Stimulated activated naive CD8-positive, alpha-beta T cell treated with anti-CD3 and anti-CD28 coated beads, Interleukin-15, Interleukin-2, amounts not matched to agents 100 U/mL and 50 U/mL, for 24 hours (primary cell): Measurements from ENCODE around the gene CRYBA4.

Source experiments
- ATAC-seq: fragments of 150-1000 bp; cut with Tn5 transposase; one replicate; pipeline ENCODE4 v1.10.0; 2021
- DNase-seq: peaks from one replicate; pipeline ENCODE4 v3.0.0; 2021

The CRYBA4 gene

DNA sequence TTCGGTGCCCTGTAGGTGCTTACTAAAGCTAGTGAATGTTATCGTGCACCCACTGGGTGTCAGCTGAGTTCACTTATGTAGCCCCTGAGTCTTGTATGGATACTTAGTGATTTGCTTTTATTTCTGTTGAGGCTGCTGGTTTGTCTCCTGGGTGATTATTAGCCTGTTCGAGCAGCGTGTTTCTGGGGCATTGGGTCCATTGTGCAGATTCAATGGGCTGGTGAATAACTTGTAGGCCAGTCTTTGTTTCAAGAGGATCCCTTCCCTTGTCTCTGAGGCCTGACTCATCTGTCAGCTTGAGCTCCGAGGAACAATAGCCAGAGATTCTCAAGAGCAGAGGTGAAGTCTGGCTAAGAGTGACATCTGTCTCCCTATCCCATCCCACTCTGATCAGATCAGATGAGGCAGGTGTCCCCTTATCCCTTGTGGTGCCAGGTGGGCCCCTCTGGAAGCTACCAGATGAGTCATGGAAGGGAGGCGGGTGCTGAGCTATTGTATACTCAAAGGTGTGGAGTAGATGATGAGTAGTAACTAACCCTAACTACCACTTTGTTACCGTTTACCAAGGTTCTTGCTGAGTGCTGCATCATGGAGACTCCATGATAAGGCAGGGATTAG lies 39.3 kb downstream of the CRYBA4 start:
- DNase-seq (no peak), ATAC-seq (no peak)

DNA sequence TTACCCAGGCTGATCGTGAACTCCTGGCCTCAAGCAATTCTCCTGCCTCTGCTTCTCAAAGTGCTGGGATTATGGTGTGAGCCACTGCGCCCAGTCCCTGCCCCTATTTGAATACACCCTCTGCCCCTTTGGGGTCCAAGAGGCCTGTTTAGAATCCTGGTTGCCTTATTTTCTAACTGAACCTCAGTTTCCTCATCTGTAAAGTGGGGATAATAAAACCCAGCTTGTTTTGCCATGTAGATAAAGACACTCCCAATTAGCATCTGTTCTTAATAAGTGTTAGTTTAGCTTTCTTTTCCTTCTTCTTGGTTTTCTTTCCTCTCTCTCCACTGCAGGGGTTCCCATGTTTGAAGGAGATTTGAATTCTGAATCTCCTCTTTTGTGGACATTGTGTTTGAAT lies 40.4 kb downstream of the CRYBA4 start:
- DNase-seq (no peak), ATAC-seq (no peak)

DNA sequence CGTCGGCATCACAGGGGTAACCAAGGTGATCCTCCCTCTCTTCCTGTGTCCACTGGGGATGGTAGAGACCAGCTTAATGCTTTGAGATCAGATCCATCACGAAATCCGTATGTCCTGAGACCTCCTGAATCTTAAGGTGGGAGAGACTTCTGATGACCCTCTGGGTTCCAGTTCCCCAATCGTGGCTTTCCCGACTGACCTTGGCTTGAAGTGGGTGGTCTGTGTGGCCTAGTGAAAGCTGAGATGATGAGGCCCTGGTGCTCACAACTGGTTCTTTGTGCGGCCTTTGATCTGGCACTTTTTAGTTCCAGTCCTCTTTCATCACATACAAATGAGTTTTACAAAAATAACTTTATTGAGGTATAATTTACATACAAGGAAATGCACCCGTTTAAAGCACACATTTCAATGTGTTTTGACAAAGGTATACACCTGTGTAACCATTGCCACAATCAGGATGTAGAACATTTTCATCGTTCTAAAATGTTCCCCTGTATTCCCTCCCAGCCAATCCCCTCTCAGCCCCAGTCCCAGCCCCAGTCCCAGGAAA lies 41.7 kb downstream of the CRYBA4 start:
- ATAC-seq (no peak), DNase-seq (no peak)

DNA sequence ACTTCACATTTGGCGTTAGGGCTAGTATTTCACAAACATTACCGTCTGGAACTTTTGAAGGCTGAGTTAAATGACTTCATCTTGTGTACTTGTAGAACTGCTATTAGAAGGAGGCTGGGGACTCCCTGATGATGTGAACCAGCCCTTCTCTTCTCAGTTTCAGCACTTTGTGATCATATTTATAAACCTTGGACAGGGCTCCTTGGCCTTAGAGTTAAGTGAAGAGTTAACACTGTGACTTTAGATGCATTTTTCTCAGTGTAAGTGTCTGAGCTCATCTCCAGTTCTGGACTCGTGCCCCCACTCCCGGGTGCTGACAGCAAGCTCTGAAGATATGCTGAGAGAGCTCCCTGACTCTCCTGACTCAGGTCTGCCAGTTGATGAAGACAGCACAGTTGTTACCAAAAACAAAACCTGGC lies 44.1 kb downstream of the CRYBA4 start:
- DNase-seq (no peak), ATAC-seq (no peak)

DNA sequence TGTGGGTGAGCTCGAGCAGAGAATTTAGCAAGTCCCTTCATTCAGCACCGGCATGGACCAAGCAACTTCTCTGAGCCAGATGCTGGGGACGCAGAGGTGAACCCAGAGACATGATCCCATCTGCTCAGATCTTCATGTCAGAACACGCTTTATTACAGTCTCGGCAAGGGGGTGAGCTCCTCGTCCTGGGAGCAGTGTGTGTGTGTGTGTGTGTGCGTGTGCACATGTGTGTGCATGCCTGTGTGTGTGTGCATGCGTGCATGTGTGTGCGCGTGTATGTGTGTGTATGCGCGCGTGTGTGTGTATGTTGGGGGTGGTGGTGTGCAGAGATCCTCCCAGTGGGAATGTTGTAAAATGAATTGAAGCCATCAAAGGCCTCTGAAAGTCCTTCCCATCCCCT lies 45.4 kb downstream of the CRYBA4 start:
- DNase-seq (no peak), ATAC-seq (no peak)

DNA sequence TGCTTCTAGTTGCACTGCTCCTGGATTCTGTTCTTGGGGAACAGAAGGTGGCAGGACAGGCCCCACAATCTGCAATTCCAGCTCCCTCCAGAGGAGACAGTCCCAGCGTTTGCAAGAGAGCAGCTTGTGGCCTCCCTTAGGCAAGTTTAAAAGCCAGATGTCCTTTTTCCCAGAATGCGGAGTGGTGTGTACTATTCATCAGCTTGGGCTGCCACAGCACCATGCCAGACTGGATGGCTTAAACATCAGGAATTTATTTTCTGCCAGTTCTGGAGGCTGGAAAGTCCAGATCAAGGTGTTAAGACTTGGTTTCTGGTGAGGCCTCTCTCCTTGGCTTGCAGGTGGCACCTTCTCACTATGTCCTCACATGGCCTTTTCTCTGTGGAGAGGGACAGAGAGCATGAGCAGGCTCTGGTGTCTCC lies 47.3 kb downstream of the CRYBA4 start:
- ATAC-seq (no peak), DNase-seq (peak; percentile 40)

DNA sequence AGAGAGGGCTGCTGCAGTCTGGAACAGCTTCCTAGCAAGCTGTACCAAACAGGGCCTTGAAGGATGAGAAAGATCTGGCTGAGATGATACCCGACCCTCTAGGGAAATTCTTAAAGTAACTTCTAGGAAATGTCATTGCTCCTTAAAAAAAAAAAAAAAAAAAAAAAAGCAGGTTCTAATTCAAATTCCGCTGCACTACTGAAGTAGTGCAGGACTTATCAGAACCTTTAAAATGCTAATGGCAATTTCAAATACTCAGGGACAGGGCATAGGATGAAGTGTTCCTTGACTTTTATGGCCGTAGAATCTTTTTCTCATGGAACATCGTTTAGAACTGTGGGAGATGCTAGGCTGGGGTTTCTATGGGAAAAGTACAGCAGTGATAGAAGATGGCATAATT lies 48.7 kb downstream of the CRYBA4 start:
- DNase-seq (no peak), ATAC-seq (no peak)

DNA sequence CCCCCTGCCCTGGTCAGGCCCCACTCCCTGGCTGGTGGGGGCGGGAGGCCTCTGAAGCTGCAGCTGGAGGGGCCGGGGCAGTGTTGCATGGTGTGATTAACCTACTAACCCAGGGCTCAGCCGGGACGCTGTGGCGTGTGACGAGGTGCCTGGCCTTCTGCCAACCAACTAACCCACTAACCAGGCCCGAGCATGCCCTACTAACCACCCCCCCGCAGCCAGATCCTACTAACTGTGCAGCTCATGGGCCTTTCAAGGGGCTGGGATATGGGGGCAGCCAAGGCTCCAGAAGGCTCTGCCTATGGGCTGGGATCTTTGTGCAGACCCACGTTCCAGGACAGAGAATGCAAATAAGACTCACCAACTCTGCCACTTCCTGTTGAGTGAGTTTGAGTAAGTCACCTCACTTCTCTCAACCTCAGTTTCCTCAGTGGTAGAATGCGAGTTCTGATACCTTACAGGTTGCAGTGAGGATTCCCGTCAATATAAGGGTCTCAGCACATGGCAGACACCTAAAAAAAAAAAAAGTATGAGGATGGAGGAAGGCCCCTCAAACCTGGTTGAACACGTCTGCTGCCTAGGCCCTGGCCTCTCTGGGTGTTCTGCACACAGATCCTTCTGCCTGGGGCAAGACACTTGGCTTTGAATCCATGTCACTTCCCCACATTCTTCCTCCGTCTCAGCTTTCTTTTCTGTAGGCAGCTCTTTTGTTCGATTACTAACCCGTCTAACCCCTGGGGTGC lies 49.7 kb downstream of the CRYBA4 start:
- DNase-seq (peak; percentile 82), ATAC-seq (peak; percentile 47)

DNA sequence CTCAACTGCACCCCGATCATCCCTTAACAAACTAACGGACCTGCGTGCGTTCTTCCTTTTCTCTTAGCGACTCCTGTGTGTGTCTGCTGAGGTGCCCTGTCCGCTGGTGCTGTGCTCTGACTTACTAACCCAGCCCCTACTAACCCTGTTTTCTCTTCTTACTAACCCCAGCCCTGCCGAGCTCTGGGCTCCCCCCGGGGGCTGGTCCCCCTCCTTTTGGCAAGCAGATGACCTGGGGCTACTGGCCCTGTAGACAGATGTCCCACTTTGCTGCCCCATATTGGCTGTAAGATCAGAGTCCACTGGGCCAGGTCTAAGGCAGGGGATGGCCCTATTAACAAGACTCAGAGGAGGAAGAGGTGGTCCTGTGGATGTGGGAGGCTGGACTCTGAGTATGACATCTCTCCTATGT lies 50.3 kb downstream of the CRYBA4 start:
- DNase-seq: no peak
- peak; percentile 4 for ATAC-seq

DNA sequence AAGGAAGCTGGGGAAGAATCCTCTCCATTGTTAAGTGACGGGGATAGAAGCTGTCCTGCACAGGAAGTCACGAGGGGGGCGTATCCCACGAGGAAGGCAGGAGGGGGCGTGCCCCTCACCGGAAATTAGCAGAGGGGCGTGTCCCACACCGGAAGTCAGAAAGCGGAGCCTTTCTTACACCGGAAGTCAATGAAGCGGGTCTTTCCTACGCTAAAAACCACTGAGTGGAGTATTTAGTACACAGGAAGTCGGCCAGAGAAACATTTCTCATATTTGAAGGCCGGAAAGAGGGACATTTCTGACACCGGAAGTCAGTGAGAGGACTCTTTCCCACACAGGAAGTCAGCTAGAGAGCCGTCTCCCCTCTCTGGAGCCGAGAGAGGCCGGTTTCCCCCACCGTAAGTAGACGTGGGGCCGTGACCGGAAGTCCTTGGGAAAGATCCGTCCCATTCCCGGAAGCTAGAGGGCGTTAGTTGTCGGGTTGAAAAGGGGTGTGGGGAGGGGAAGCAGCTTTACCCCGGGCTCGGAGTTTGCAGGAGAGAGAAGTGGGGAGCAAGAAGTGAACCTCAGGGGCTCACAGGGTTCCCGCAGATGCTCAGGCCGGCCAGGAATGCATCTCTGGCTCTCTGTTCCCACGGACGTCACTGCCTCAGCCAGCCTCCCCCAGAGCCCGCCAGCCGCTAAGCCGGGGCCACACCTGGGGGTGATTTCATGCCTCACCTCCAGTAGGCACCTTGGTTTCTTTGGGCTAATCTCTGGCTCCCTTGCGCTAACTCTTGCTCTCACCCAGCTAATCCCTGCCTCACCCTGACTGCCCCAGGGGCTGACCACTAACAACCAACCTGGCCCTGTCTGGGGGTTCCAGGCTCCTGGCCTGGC lies 51.1 kb downstream of the CRYBA4 start:
- ATAC-seq (peak; percentile 76), DNase-seq (peak; percentile 93)

DNA sequence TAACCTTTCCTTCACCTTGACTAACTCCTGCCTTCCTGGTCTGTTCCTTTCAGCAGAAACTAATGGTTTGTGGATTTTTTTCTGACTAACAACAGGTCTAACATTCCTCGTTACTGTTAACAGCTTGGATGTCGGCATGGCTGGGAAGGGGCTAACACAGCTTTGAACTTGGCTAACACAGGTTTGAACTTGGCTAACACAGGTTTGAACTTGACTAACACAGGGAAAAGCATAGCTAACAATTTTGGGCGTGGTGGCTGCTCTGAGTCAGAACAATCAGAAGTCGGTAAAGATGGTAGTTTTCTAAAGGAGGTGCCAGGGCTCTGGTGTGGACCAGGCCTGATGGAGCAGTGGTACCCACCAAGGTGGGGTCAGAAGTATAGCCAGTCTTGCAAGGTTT lies 51.7 kb downstream of the CRYBA4 start:
- no peak for ATAC-seq
- peak; percentile 35 for DNase-seq

DNA sequence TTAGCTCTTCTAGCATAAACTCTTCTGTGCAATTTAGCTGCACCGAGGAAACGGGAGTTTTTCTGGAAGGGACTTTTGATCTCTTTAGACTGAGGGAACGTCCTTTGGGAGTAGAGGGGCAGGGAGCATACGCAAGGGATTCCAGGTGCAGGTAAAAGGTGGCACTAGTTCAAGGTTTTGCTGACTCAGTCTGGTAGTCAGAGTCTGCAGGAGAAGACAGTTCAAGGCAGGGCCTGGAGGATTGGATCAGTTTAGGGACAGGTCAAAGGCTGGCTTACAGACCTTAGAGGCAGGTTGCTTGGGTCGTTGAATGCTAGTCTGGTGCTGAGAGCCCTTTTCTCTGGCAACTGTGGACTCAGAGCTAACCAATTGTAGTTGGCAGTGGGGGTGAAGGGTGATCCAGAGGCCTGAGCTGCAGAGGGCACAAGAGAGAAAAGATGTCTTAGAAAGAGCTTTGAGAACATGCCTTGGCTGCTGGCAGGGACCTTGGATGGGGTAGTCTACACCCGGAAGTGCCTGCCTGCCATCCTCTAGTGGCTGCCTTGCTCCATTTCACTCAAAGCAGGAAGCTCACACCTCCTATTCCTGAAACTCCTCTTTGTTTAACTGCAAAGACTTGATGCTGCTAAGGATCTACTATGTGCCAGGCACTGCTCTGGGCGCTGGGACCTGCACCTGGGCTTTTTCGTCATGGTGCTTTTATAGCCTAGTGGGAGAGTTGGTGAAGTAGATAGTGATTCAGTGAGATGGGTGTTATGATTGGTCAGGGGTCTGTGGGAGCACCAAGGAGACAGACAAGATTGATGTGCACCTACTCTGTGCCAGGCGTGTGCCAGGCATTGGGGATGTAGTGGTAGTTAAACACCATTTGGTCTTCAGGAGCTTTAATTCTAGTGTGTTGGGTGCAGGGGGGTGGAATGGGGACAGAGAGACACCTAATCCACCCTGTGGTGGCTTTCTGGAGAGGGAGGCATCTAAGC lies 52.7 kb downstream of the CRYBA4 start:
- no peak for ATAC-seq
- peak; percentile 38 for DNase-seq

DNA sequence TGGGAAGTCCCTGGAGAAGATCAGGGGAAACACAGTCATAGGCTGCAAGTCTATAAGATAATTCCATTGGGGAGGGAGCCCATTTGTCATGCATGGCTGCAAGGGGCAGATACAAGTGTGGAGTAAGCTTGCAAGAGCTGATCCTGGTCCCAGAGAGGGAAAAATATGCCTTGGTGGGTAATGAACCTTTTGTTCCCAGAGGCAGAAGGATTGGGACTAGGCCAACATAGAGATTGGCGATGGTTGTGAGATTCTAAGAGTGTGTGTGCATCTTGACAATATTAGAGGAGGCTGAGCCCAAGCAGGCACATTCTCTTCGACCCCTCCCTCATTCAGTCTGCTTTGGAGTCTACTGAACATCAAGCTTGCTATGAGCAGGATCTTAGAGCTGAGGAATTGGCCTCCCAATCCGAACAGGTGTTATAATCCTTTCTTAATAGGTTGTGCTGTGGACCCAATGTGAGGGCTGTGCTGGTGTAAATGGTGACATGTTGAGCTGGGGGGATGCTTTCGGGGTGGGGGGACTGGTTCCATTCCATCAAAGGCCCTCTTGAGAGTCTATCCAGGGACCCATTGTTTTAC lies 54.0 kb downstream of the CRYBA4 start:
- DNase-seq (no peak), ATAC-seq (no peak)

DNA sequence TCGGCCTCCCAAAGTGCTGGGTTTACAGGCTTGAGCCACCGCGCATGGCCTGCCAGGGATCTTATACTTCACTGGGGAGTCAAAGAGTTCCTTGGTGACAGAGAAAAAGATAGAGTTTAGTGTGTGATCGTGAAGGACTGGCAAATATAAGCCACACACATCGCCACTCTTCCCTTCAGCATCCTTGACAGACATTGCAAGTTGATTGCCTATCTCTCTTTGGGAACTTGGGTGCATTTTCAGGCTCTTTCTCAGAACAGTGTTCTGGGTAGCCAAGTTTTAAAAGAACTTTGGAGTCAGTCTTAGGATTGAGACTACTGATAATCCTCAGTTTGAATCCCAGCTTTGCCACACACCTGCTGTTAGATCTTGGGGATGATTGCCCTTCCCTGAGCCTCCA lies 55.5 kb downstream of the CRYBA4 start:
- ATAC-seq (no peak), DNase-seq (no peak)

DNA sequence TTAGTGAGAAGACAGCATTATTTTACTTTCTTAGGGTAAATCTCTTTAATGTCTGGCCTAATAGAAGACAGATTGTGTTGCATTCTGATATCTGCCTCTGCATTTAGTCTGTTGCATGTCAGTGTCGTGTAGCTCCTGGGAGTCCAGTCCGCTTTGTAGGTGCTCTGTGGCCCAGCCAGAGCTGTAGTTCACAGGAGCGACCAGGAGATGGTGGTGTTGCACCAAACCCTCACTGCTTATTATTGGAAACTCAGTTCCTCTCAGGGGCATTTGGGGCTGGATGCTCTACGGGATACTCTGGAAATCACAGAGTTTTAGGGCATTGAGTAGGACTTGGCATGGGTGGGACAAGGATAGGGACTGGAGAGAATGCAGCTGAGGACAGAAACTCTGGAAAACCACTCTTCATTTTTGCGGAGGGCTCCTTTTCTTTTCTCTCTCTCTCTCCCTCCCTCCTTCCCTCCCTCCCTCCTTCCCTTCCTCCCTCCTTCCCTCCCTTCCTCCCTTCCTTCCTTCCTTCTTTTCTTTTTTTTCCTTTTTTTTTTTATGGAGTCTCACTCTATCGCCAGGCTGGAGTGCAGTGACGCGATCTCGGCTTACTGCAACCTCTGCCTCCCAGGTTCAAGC lies 57.4 kb downstream of the CRYBA4 start:
- DNase-seq: peak; percentile 77
- peak; percentile 83 for ATAC-seq
